SK-N-SH (cell line): ENCODE data around the gene PPIC.

Experiments
- CHD2 ChIP-seq: fragments of 150-350 bp; IDR thresholded peaks from 2 replicates; pipeline ENCODE4 v1.6.1; 2018; ENCODE audit warnings: low read length; ENCODE audit not compliant: partially characterized antibody
- GABPA ChIP-seq: IDR thresholded peaks from 2 replicates; pipeline ENCODE4 v1.4.0; 2012; ENCODE audit warnings: low read depth, mild to moderate bottlenecking
- JUND ChIP-seq: IDR thresholded peaks from 2 replicates; pipeline ENCODE4 v1.4.0; 2012
- MAX ChIP-seq: IDR thresholded peaks from 2 replicates; pipeline ENCODE4 v1.4.0; 2012; ENCODE audit warnings: low read depth
- NFIC ChIP-seq: IDR thresholded peaks from 2 replicates; pipeline ENCODE4 v1.4.0; 2012; ENCODE audit warnings: borderline replicate concordance
- POLR2AphosphoS5 ChIP-seq: IDR thresholded peaks from 2 replicates; pipeline ENCODE4 v1.6.1; 2012; ENCODE audit warnings: low read depth, low read length
- RCOR1 ChIP-seq: fragments of 150-350 bp; IDR thresholded peaks from 2 replicates; pipeline ENCODE4 v1.6.1; 2017; ENCODE audit warnings: antibody characterized with exemption, low read length
- TAF1 ChIP-seq: IDR thresholded peaks from 2 replicates; pipeline ENCODE4 v1.6.1; 2012; ENCODE audit warnings: low read depth, mild to moderate bottlenecking, low read length, moderate library complexity, borderline replicate concordance
- TF ChIP-seq, protein P1 (sequence below): fragments of 200-600 bp; sonication (generic); IDR thresholded peaks from 2 replicates; pipeline ENCODE4 v1.6.1; 2017; ENCODE audit warnings: antibody characterized with exemption, mild to moderate bottlenecking, moderate library complexity
- TF ChIP-seq, protein P2 (sequence below): IDR thresholded peaks from 2 replicates; pipeline ENCODE4 v1.6.1; 2012; ENCODE audit warnings: mild to moderate bottlenecking, low read depth, low read length, moderate library complexity

DNA sequence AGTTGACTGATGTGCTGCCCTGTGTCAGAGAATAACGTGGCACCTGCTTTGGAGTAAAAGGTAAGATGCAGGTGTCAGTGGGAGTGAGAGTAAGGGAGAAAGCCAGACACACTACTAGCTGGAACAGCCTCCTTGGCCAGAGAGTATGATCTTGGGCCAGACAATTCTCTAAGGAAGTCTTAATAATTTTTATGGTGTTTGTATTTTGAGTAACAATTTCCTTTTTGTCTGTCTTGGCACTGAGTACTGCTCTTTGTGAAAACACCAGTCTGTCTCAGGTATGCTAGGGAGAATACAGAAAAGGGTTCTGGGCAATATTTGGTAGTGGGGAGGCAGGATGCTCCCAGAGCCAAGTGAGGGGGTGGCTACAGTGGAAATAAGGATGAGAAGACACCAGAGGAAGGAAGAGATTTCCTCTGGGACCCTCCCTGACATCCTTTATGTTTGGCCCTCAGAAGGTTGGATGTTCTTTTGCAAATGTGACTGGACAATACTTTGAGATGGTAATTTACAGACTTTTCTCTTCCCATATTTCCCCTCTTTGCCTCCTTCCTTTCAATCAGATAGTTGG lies 31.9 kb upstream of the PPIC start:
- TF ChIP-seq, protein P1, sequence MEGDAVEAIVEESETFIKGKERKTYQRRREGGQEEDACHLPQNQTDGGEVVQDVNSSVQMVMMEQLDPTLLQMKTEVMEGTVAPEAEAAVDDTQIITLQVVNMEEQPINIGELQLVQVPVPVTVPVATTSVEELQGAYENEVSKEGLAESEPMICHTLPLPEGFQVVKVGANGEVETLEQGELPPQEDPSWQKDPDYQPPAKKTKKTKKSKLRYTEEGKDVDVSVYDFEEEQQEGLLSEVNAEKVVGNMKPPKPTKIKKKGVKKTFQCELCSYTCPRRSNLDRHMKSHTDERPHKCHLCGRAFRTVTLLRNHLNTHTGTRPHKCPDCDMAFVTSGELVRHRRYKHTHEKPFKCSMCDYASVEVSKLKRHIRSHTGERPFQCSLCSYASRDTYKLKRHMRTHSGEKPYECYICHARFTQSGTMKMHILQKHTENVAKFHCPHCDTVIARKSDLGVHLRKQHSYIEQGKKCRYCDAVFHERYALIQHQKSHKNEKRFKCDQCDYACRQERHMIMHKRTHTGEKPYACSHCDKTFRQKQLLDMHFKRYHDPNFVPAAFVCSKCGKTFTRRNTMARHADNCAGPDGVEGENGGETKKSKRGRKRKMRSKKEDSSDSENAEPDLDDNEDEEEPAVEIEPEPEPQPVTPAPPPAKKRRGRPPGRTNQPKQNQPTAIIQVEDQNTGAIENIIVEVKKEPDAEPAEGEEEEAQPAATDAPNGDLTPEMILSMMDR = no peak
- TF ChIP-seq RCOR1 = no peak
- TF ChIP-seq, protein P2, sequence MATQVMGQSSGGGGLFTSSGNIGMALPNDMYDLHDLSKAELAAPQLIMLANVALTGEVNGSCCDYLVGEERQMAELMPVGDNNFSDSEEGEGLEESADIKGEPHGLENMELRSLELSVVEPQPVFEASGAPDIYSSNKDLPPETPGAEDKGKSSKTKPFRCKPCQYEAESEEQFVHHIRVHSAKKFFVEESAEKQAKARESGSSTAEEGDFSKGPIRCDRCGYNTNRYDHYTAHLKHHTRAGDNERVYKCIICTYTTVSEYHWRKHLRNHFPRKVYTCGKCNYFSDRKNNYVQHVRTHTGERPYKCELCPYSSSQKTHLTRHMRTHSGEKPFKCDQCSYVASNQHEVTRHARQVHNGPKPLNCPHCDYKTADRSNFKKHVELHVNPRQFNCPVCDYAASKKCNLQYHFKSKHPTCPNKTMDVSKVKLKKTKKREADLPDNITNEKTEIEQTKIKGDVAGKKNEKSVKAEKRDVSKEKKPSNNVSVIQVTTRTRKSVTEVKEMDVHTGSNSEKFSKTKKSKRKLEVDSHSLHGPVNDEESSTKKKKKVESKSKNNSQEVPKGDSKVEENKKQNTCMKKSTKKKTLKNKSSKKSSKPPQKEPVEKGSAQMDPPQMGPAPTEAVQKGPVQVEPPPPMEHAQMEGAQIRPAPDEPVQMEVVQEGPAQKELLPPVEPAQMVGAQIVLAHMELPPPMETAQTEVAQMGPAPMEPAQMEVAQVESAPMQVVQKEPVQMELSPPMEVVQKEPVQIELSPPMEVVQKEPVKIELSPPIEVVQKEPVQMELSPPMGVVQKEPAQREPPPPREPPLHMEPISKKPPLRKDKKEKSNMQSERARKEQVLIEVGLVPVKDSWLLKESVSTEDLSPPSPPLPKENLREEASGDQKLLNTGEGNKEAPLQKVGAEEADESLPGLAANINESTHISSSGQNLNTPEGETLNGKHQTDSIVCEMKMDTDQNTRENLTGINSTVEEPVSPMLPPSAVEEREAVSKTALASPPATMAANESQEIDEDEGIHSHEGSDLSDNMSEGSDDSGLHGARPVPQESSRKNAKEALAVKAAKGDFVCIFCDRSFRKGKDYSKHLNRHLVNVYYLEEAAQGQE = no peak
- TF ChIP-seq TAF1 = no peak
- no peak for TF ChIP-seq POLR2AphosphoS5
- TF ChIP-seq JUND = no peak
- TF ChIP-seq CHD2 = no peak
- no peak for TF ChIP-seq GABPA
- TF ChIP-seq NFIC = no peak
- no peak for TF ChIP-seq MAX
